Keratinocyte (primary cell): Measurements from ENCODE around the gene GNL3L.

Source experiments
- EZH2 ChIP-seq: IDR thresholded peaks from one replicate; pipeline ENCODE4 v1.6.1; 2012; ENCODE audit warnings: inconsistent platforms, mild to moderate bottlenecking, low read length, moderate library complexity
- TF ChIP-seq, protein P1 (sequence below), 3 experiments: IDR thresholded peaks in 1 of 3; conservative IDR thresholded peaks in 1 of 3; optimal IDR thresholded peaks in 1 of 3; 2 replicates in 2 of 3; 3 replicates in 1 of 3; pipeline versions ENCODE3 to v1.5.1; 2011; ENCODE audit warnings: low read length in 3 of 3, mild to moderate bottlenecking in 3 of 3, moderate library complexity in 2 of 3, control low read depth in 1 of 3, inconsistent platforms in 1 of 3; ENCODE audit not compliant: insufficient read depth in 2 of 3; ENCODE audit errors: extremely low read depth in 1 of 3

GRCh38 chrX:54496517-54496852 lies 33.5 kb upstream of the GNL3L start:
- TF ChIP-seq, protein P1, sequence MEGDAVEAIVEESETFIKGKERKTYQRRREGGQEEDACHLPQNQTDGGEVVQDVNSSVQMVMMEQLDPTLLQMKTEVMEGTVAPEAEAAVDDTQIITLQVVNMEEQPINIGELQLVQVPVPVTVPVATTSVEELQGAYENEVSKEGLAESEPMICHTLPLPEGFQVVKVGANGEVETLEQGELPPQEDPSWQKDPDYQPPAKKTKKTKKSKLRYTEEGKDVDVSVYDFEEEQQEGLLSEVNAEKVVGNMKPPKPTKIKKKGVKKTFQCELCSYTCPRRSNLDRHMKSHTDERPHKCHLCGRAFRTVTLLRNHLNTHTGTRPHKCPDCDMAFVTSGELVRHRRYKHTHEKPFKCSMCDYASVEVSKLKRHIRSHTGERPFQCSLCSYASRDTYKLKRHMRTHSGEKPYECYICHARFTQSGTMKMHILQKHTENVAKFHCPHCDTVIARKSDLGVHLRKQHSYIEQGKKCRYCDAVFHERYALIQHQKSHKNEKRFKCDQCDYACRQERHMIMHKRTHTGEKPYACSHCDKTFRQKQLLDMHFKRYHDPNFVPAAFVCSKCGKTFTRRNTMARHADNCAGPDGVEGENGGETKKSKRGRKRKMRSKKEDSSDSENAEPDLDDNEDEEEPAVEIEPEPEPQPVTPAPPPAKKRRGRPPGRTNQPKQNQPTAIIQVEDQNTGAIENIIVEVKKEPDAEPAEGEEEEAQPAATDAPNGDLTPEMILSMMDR (optimal IDR thresholded peaks at IDR 0.05 in 1 of 3, IDR thresholded peaks at IDR 0.05 in 1 of 3, conservative IDR thresholded peaks at IDR 0.05 in 1 of 3; ENCODE audit: extremely low read depth in 1 of 3, insufficient read depth in 2 of 3, low read length in 3 of 3): no peak
- TF ChIP-seq EZH2: no peak
